ENCODE data around the gene GABRG3. TPM values are rescaled to one million over a fixed set of nuclear protein-coding genes. Genes with fewer than 3 reads are reported as not detected.

Gene GABRG3
- total RNA-seq, 1 donor from 2014 or later = not detected

- no peak for ATAC-seq
Measured at GRCh38 chr15:27498700-27499099, 527.7 kb downstream of the GABRG3 start.

DNA sequence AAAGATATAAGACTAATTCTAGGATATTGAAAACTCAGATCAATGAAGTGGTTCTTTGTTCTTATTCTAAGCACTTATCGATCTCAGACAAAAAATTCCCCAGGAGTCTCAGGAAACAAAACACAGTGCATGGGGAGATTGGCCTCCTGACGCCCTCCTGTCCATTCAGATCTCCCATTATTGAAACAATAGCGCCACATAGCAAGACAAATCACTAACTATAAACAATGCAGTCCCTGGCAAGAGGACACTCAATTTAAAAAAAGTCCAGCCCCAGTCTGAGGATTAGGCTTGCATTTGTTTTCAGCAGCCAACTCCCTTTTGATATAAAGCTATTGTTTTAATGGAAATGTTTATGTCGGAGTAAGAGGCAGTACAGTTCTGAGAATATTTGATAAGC lies 528.2 kb downstream of the GABRG3 start:
- no peak overlapping the region for H3K27ac ChIP-seq
- ATAC-seq (no peak), DNase-seq (no peak)
- no peak overlapping the region for H3K4me3 ChIP-seq
- intact Hi-C loops (cut with DNase I) = no loop called here
- no peaks in the 10 kb centered on the region for H3K36me3 ChIP-seq
- no peaks in the 10 kb centered on the region for H3K4me1 ChIP-seq
- TF ChIP-seq CTCF (IDR thresholded peaks at IDR 0.05) = no peak
- H3K27me3 ChIP-seq (ENCODE audit: low read depth) = no peaks in the 10 kb centered on the region
- no peaks in the 10 kb centered on the region for H3K9me3 ChIP-seq

More at GRCh38 chr15:27498700-27499099, 527.7 kb downstream of the GABRG3 start:
- no peaks in the 10 kb centered on the region for H3K27me3 ChIP-seq (ENCODE audit: low read depth)
- TF ChIP-seq CTCF (IDR thresholded peaks at IDR 0.05) = no peak
- no peaks in the 10 kb centered on the region for H3K36me3 ChIP-seq
- no peaks in the 10 kb centered on the region for H3K9me3 ChIP-seq
- DNase-seq = no peak
- no peak overlapping the region for H3K4me3 ChIP-seq
- H3K4me1 ChIP-seq = no peaks in the 10 kb centered on the region
- intact Hi-C loops (cut with DNase I) = no loop called here
- H3K27ac ChIP-seq = no peak overlapping the region

DNA sequence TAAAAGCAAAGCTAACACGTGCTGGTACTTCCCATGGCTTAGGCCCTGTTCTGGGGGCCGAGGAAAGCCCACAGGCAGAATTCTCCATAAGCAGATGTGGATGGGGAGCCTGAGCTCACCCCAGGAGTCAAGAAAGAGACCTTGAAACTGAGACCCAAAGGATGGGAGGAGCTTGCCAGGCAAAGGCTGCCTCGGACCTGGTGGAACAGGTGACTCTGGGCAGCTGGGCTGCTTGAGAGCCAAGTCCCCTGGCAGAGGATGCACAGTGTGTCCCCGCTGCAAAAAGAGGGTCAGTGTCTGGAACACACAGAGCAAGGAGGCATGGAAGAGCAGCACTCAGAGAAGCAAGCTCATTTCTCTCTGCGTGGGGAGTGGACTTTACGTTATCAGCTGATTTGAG lies 528.7 kb downstream of the GABRG3 start:
- TF ChIP-seq CTCF (IDR thresholded peaks at IDR 0.05) = no peak
- Histone ChIP-seq H3K9me3 (no peaks in the 10 kb centered on the region), H3K4me3 (no peak overlapping the region), H3K4me1 (no peaks in the 10 kb centered on the region), H3K27me3 (ENCODE audit: low read depth) (no peaks in the 10 kb centered on the region), H3K27ac (no peak overlapping the region), H3K36me3 (no peaks in the 10 kb centered on the region)
- ATAC-seq (no peak), DNase-seq (no peak)
- intact Hi-C loops (cut with DNase I) = no loop called here

- DNase-seq = no peak
Measured at GRCh38 chr15:27500206-27500605, 529.2 kb downstream of the GABRG3 start.

GRCh38 chr15:27506752-27507151 lies 535.8 kb downstream of the GABRG3 start:
- TF ChIP-seq CTCF (IDR thresholded peaks at IDR 0.05) = no peak
- Histone ChIP-seq H3K27me3 (ENCODE audit: low read depth) (no peaks in the 10 kb centered on the region), H3K36me3 (no peaks in the 10 kb centered on the region), H3K27ac (no peak overlapping the region), H3K4me1 (no peaks in the 10 kb centered on the region), H3K4me3 (no peak overlapping the region), H3K9me3 (peaks cover 15% of the 10 kb centered on the region)
- no peak for DNase-seq
- intact Hi-C loops (cut with DNase I) = no loop called here
- no peak for ATAC-seq

More at GRCh38 chr15:27500206-27500605, 529.2 kb downstream of the GABRG3 start:
- no peak for ATAC-seq
- Histone ChIP-seq H3K27me3 (ENCODE audit: low read depth) (no peaks in the 10 kb centered on the region), H3K9me3 (no peaks in the 10 kb centered on the region), H3K4me1 (no peaks in the 10 kb centered on the region), H3K36me3 (no peaks in the 10 kb centered on the region), H3K4me3 (no peak overlapping the region), H3K27ac (no peak overlapping the region)
- intact Hi-C loops (cut with DNase I) = no loop called here
- no peak for TF ChIP-seq CTCF (IDR thresholded peaks at IDR 0.05)

- intact Hi-C loops (cut with DNase I) = no loop called here
- no peak overlapping the region for H3K4me3 ChIP-seq
- ATAC-seq (no peak), DNase-seq (no peak)
- no peaks in the 10 kb centered on the region for H3K27me3 ChIP-seq (ENCODE audit: low read depth)
- TF ChIP-seq CTCF (IDR thresholded peaks at IDR 0.05) = no peak
- no peaks in the 10 kb centered on the region for H3K4me1 ChIP-seq
- H3K27ac ChIP-seq = no peak overlapping the region
- H3K9me3 ChIP-seq = peaks cover 15% of the 10 kb centered on the region
- no peaks in the 10 kb centered on the region for H3K36me3 ChIP-seq
Measured at GRCh38 chr15:27509014-27509413, 538.0 kb downstream of the GABRG3 start.
